H9 (cell line): ENCODE measurements around the gene MOG. TPM values are rescaled to one million over a fixed set of nuclear protein-coding genes. Genes with fewer than 3 reads are reported as not detected.

Experiments used
- DNase-seq: peaks from one replicate; pipeline ENCODE4 v3.0.0-alpha.2; 2017
- H2AFZ ChIP-seq: one replicate; pipeline ENCODE4 v1.6.1; 2013; ENCODE audit warnings: mild to moderate bottlenecking, low read length, control low read depth, moderate library complexity
- H2AK5ac ChIP-seq: 2 replicates; pipeline ENCODE4 v1.6.1; 2013; ENCODE audit warnings: low read length, control low read depth, mixed read lengths; ENCODE audit not compliant: insufficient read length
- H2BK120ac ChIP-seq: one replicate; pipeline ENCODE4 v1.6.1; 2013; ENCODE audit warnings: low read depth, mild to moderate bottlenecking, low read length, control low read depth, inconsistent platforms; ENCODE audit not compliant: poor library complexity, severe bottlenecking
- H2BK12ac ChIP-seq: 2 replicates; pipeline ENCODE4 v1.6.1; 2013; ENCODE audit warnings: low read length, control low read depth, mixed read lengths, low read depth; ENCODE audit not compliant: insufficient read length
- H2BK15ac ChIP-seq: 2 replicates; pipeline ENCODE4 v1.6.1; 2013; ENCODE audit warnings: low read depth, low read length, control low read depth
- H2BK20ac ChIP-seq: one replicate; pipeline ENCODE4 v1.6.1; 2013; ENCODE audit warnings: low read depth, mild to moderate bottlenecking, low read length, control low read depth, inconsistent platforms; ENCODE audit not compliant: poor library complexity, severe bottlenecking
- H2BK5ac ChIP-seq: 2 replicates; pipeline ENCODE4 v1.6.1; 2013; ENCODE audit warnings: low read length, control low read depth, mixed read lengths; ENCODE audit not compliant: insufficient read length
- H3K14ac ChIP-seq: 2 replicates; pipeline ENCODE4 v1.6.1; 2013; ENCODE audit warnings: low read length, control low read depth; ENCODE audit not compliant: insufficient read depth
- H3K18ac ChIP-seq: 2 replicates; pipeline ENCODE4 v1.6.1; 2013; ENCODE audit warnings: low read depth, mild to moderate bottlenecking, mixed read lengths, low read length, control low read depth; ENCODE audit not compliant: insufficient read length
- H3K23ac ChIP-seq: 2 replicates; pipeline ENCODE4 v1.6.1; 2013; ENCODE audit warnings: low read length, control low read depth, mixed read lengths, low read depth; ENCODE audit not compliant: insufficient read length
- H3K23me2 ChIP-seq: 2 replicates; pipeline ENCODE4 v1.6.1; 2013; ENCODE audit warnings: low read depth, mild to moderate bottlenecking, mixed read lengths, low read length, control low read depth; ENCODE audit not compliant: insufficient read length, poor library complexity, severe bottlenecking
- H3K27ac ChIP-seq: 2 replicates; pipeline ENCODE4 v1.5.1; 2013; ENCODE audit warnings: low read length, control low read depth, mixed read lengths, low read depth; ENCODE audit not compliant: insufficient read length
- H3K27me3 ChIP-seq: 2 replicates; pipeline ENCODE4 v1.6.1; 2013; ENCODE audit warnings: low read length, control low read depth, inconsistent platforms; ENCODE audit not compliant: insufficient read depth
- H3K4ac ChIP-seq: 2 replicates; pipeline ENCODE4 v1.6.1; 2013; ENCODE audit warnings: low read depth, mild to moderate bottlenecking, control low read depth, inconsistent platforms, low read length, moderate library complexity
- H3K4me1 ChIP-seq: 2 replicates; pipeline ENCODE4 v1.6.1; 2013; ENCODE audit warnings: low read length, control low read depth, inconsistent platforms; ENCODE audit not compliant: insufficient read depth
- H3K4me2 ChIP-seq: 2 replicates; pipeline ENCODE4 v1.6.1; 2013; ENCODE audit warnings: low read length, control low read depth, mixed read lengths; ENCODE audit not compliant: insufficient read length, insufficient read depth
- H3K56ac ChIP-seq: 2 replicates; pipeline ENCODE4 v1.6.1; 2013; ENCODE audit warnings: low read depth, mild to moderate bottlenecking, mixed read lengths, low read length, control low read depth; ENCODE audit not compliant: insufficient read length
- H3K79me1 ChIP-seq: 2 replicates; pipeline ENCODE4 v1.6.1; 2013; ENCODE audit warnings: low read depth, mild to moderate bottlenecking, moderate library complexity, low read length, control low read depth, inconsistent platforms; ENCODE audit not compliant: insufficient read depth, poor library complexity, severe bottlenecking
- H3K79me2 ChIP-seq: 2 replicates; pipeline ENCODE4 v1.6.1; 2013; ENCODE audit warnings: low read length, control low read depth, inconsistent platforms; ENCODE audit not compliant: insufficient read depth
- H3K9ac ChIP-seq: 2 replicates; pipeline ENCODE4 v1.6.1; 2013; ENCODE audit warnings: low read length, control low read depth, mixed read lengths; ENCODE audit not compliant: insufficient read length; ENCODE audit errors: extremely low read depth
- H3K9me3 ChIP-seq: one replicate; pipeline ENCODE4 v1.6.1; 2013; ENCODE audit warnings: low read depth, low read length, inconsistent platforms; ENCODE audit not compliant: control insufficient read depth
- H3T11ph ChIP-seq: one replicate; pipeline ENCODE4 v1.6.1; 2013; ENCODE audit warnings: mild to moderate bottlenecking, low read length, control low read depth, inconsistent platforms
- H4K20me1 ChIP-seq: one replicate; pipeline ENCODE4 v1.6.1; 2013; ENCODE audit not compliant: control insufficient read depth, insufficient read length, insufficient read depth
- H4K5ac ChIP-seq: 2 replicates; pipeline ENCODE4 v1.6.1; 2013; ENCODE audit warnings: low read depth, mild to moderate bottlenecking, mixed read lengths, low read length, control low read depth; ENCODE audit not compliant: insufficient read length
- H4K8ac ChIP-seq: replicated peaks from 2 replicates; pipeline ENCODE4 v1.6.1; 2013; ENCODE audit warnings: low read length, control low read depth, mixed read lengths, low read depth; ENCODE audit not compliant: insufficient read length
- H4K91ac ChIP-seq: 2 replicates; pipeline ENCODE4 v1.6.1; 2013; ENCODE audit warnings: low read depth, mild to moderate bottlenecking, moderate library complexity, mixed read lengths, low read length, control low read depth; ENCODE audit not compliant: insufficient read length
- H3K27ac Mint-ChIP-seq, 3 experiments: 2 replicates in 2 of 3; 3 replicates in 1 of 3; pipeline ENCODE4 v1.8.0; 2020 to 2021; ENCODE audit warnings: mixed read lengths in 3 of 3, mild to moderate bottlenecking in 1 of 3, moderate library complexity in 1 of 3
- H3K27me3 Mint-ChIP-seq: 2 replicates; pipeline ENCODE4 v1.8.0; 2021; ENCODE audit warnings: low read depth, mild to moderate bottlenecking, moderate library complexity, mixed read lengths
- H3K36me3 Mint-ChIP-seq, 3 experiments: 2 replicates in 2 of 3; 3 replicates in 1 of 3; pipeline ENCODE4 v1.8.0; 2020 to 2021; ENCODE audit warnings: low read depth in 3 of 3, mixed read lengths in 3 of 3; ENCODE audit not compliant: insufficient read depth in 1 of 3
- H3K4me1 Mint-ChIP-seq, 2 experiments: 2 replicates each; pipeline ENCODE4 v1.8.0; 2020; ENCODE audit warnings: mixed read lengths in 2 of 2
- H3K4me3 Mint-ChIP-seq, 2 experiments: 2 replicates in 1 of 2; 3 replicates in 1 of 2; pipeline ENCODE4 v1.8.0; 2020 to 2021; ENCODE audit warnings: mild to moderate bottlenecking in 2 of 2, mixed read lengths in 2 of 2, moderate library complexity in 1 of 2
- H3K9me3 Mint-ChIP-seq, 2 experiments: 2 replicates in 1 of 2; 3 replicates in 1 of 2; pipeline ENCODE4 v1.8.0; 2020; ENCODE audit warnings: mild to moderate bottlenecking in 2 of 2, mixed read lengths in 2 of 2, moderate library complexity in 1 of 2
- CTCF ChIP-seq: fragments of 200-600 bp; sonication (generic); conservative IDR thresholded peaks from 3 replicates; pipeline ENCODE4 v1.8.0; 2021; ENCODE audit warnings: antibody characterized with exemption, mild to moderate bottlenecking
- WGBS: extraction: QIAGEN DNeasy Blood & Tissue Kit; methylation state at CpG from one replicate; pipeline ENCODE4 v1.1.7; 2013; ENCODE audit warnings: missing lambda C conversion rate, low lambda C conversion rate, mixed read lengths; ENCODE audit not compliant: insufficient read length; ENCODE audit errors: extremely low coverage; 5-methylcytosine and 5-hydroxymethylcytosine counted together
- total RNA-seq: library from RNA; stranded (reverse); gene quantifications from 2 replicates; pipeline ENCODE4 v1.2.1, GENCODE V29; 2021

Gene MOG
- total RNA-seq, 1 experiment from 2014 or later: 0.55 TPM

- Mint-ChIP-seq H3K9me3 (no peaks in the 10 kb centered on the region), H3K27ac (no peak overlapping the region), H3K27me3 (no peaks in the 10 kb centered on the region), H3K4me3 (no peak overlapping the region), H3K36me3 (no peaks in the 10 kb centered on the region), H3K4me1 (peaks cover 37 to 42% of the 10 kb centered on the region in 2 experiments)
- no peak overlapping the region for H2AFZ ChIP-seq
- H3K18ac ChIP-seq: no peak overlapping the region
- H2AK5ac ChIP-seq: no peak overlapping the region
- no peak overlapping the region for H3K4ac ChIP-seq
- H4K5ac ChIP-seq: no peak overlapping the region
- H3T11ph ChIP-seq: no peak overlapping the region
- no peak overlapping the region for H2BK15ac ChIP-seq
- no peaks in the 10 kb centered on the region for H3K27me3 ChIP-seq
- no peak overlapping the region for H3K27ac ChIP-seq
- no peak overlapping the region for H2BK12ac ChIP-seq
- no peak overlapping the region for H2BK20ac ChIP-seq
- no peak overlapping the region for H3K14ac ChIP-seq
- no peak overlapping the region for H3K9ac ChIP-seq
- no peak for DNase-seq
- TF ChIP-seq CTCF: peak; percentile 84
- no peaks in the 10 kb centered on the region for H3K23me2 ChIP-seq
- no peaks in the 10 kb centered on the region for H4K20me1 ChIP-seq
- no peaks in the 10 kb centered on the region for H3K79me1 ChIP-seq
- H3K4me1 ChIP-seq: peaks cover 5% of the 10 kb centered on the region
- H3K23ac ChIP-seq: no peak overlapping the region
- H3K56ac ChIP-seq: no peak overlapping the region
- H3K4me2 ChIP-seq: no peak overlapping the region
- no peak overlapping the region for H4K91ac ChIP-seq
- no peaks in the 10 kb centered on the region for H3K79me2 ChIP-seq
- H2BK5ac ChIP-seq: no peak overlapping the region
- H2BK120ac ChIP-seq: no peak overlapping the region
- WGBS: no CpG with 5 or more reads among the region's 8 CpGs
- no peak overlapping the region for H4K8ac ChIP-seq
- no peaks in the 10 kb centered on the region for H3K9me3 ChIP-seq
These were observed 5.3 kb upstream of the MOG start for GRCh38 chr6:29651413-29652197.
